Activated CD4-positive, CD25-positive, alpha-beta regulatory T cell treated with anti-CD3 and anti-CD28 coated beads, Interleukin-2, amount 50 U/mL, for 24 hours (primary cell): ENCODE measurements around the gene COL13A1.
A peak's percentile ranks its signal among the peaks of the same experiment; 100 is the strongest.

Experiments used
- ATAC-seq, 2 donors: fragments of 150-1000 bp; cut with Tn5 transposase; one replicate each; pipeline ENCODE4 v1.10.0; 2021; ENCODE audit warnings: mild to moderate bottlenecking in 1 of 2, moderate library complexity in 1 of 2

Gene COL13A1

DNA sequence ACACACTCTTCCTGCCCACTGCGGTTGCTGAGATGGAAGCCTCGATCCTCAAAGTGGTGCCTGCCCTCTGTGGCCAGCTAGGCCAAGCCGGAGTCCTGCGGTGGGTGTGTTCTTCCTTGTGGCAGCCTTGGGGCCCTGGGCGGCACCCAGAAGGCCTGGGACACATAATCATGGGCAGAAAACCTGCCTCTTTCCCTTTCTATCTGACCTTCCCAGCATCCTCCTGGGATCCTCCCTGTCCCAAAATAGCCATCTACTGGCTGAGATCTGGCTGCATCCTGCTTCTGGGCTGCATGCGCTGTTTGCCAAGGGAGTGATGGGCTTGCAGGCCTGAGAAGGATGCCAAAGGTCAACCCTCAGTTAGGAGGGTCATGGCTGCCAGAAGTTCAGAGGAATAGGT lies 23.9 kb downstream of the COL13A1 start:
- no peak for ATAC-seq

DNA sequence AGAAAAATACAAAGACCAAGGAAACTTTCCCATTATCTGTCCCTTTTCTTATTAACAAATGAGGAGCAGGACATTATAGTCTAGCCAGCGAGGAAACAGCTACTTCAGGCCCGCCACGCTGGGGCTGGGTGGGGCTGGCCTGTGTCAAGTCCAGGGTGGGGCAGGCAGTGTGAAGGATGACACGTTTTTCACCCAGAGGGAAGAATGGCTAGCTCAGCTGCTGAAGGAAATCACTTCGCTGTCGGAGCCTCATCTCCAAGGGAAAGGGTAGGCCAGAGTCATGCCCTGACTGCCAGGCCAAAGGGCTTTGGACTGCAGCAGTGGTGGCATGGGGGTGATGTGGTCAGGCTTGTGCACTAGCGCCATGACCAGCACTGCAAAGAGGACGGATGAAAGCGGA lies 24.4 kb downstream of the COL13A1 start:
- no peak for ATAC-seq

DNA sequence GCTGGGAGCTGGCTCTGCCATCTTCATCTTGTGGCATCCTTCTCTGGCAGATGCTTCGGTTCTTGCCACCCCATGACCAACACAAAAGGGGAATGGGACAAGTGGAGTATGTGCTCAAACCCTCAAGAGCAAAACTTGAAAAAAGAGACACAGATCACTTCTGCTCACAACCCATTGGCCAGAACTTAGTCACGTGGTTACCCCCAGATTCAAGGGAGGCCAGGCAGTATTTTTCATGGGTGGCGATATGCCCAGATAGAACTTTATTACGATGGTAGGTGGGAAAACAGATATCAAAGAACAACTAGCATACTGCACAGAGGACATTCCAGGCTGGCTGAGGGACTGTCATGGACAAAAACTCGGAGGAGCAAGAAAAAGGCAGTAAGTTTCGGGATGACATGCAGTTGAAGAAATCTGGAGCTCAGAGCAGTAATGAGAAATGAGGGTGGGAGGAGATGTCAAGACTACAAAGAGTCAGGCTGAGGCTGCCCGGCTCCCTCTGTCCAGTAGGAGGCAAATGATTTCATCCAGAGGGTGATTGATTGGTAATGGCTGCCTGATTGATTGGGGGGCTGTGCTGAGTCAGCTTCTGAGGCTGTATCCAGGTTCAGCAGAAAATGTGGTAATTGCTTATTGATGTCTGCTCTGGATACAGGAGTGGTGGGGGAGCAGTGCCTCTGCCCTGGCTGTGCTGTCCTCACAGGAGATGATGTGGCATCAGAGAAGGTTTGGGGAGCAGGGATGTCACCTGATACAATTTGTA lies 25.3 kb downstream of the COL13A1 start:
- ATAC-seq = no peak

GRCh38 chr10:69828144-69828870 lies 26.6 kb downstream of the COL13A1 start:
- ATAC-seq = no peak

- ATAC-seq = no peak
Measured at GRCh38 chr10:69829775-69830174, 28.1 kb downstream of the COL13A1 start.

- ATAC-seq = no peak
Measured at GRCh38 chr10:69831231-69831855, 29.6 kb downstream of the COL13A1 start.

GRCh38 chr10:69835233-69835632 lies 33.5 kb downstream of the COL13A1 start:
- ATAC-seq = no peak

GRCh38 chr10:69835875-69836730 lies 34.4 kb downstream of the COL13A1 start:
- no peak for ATAC-seq

DNA sequence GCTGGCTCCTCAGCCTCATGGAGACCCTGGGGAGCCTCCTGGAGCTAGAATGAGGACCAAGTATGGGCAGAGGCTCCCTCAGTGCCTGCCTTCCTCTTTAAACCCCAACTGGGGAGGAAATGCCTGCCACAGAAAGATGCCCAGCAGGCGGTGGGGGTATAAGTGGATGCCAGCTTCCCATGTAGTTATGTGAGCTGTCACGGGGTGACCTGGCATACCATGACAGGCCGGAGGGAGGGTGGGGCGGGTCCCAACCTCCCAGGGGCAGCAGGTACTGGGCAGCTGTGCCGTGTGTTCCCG lies 35.0 kb downstream of the COL13A1 start:
- ATAC-seq = no peak

DNA sequence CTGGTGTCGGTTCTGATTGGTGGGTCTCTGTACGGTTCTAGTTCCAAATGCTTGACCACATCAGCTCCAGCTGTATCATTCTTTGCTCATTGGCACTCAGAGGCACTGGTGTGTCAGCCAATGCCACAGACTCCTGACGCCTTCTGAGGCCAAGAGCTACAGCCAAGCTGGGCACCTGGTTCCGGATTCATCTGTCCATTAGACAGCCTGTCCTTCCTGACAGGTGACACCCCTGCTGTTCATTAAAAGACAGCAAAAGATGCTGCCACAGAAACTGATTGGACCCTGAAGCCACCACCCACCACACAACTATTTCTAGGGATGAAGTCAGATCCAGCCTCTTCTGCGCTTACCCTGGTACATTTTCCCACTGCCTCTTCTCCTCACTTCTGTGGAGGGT lies 35.6 kb downstream of the COL13A1 start:
- no peak for ATAC-seq

GRCh38 chr10:69838418-69838817 lies 36.7 kb downstream of the COL13A1 start:
- no peak for ATAC-seq

- ATAC-seq = no peak
Measured at GRCh38 chr10:69838853-69839252, 37.1 kb downstream of the COL13A1 start.

- ATAC-seq = no peak
Measured at GRCh38 chr10:69839696-69840345, 38.1 kb downstream of the COL13A1 start.

DNA sequence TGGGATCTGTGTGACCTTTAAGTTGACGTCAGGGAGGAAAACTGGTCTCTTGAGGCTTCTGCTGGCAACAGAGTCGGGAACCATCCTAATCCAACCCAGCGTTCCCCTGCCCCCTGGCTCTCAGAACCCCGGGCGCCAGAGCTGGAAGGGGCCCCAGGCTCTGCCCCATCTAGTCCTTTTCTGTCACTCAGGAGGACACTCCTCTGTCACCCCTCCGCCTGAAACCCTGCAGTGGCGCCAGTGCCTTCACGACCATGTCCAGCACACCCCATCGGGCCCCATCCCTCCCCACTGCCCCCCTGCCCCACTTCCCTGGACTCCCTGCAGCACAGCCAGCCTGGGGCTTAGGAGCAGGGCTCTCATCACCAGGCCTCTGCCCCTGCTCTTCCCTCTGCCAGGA lies 39.1 kb downstream of the COL13A1 start:
- no peak for ATAC-seq

DNA sequence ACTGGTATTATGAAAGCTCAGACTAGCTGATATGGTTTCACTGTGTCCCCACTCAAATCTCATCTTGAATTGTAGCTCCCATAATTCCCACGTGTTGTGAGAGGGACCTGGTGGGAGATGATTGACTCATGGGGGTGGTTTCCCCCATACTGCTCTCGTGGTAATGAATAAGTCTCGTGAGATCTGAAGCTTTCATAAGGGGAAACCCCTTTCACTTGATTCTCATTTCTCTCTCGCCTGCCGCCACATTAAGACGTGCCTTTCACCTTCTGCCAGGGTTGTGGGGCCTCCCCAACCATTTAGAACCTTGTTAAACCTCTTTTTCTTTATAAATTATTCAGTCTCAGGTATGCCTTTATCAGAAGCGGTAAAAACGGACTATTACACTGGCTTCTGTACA lies 40.3 kb downstream of the COL13A1 start:
- peak in 1 of 2 donors; percentile 44 for ATAC-seq

GRCh38 chr10:69842882-69843281 lies 41.2 kb downstream of the COL13A1 start:
- no peak for ATAC-seq

DNA sequence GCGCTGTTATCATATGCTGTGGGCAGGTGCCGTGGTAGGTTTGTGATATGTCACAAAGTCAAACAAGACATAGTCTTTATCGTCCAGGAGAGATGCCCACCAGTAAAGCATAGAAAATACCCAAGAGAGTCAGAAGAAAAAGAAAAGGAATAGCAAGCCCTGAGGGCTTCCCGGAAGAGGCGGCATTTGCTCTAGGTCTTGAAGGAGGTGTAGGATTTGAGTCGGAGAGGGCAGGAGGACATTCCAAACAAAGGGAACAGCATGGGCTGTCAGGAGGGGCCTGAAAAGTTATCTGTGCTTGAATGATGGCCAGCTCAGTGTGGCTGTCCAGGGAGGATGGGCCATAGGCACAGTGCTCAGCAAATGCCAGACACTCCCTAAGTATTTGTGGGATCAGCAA lies 42.2 kb downstream of the COL13A1 start:
- ATAC-seq = no peak

DNA sequence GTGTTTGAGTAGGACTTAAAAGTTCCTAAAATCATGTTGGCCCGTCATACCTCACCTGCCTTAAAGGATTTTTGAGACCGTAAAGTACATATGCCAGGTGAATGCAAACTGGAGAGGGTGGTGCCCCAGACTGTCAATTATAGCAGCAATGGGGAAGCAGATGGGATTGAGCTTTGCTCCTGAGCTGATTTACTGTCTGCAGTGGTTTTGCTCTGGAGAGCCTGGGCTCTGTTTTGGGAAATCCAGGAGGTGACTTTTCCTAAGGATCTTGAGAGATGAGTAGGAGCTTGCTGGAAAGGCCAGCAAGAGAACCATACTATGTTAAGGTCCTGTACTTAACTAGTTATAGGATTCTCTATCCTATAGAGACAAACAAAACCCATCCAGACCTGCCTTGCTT lies 43.0 kb downstream of the COL13A1 start:
- ATAC-seq = no peak

DNA sequence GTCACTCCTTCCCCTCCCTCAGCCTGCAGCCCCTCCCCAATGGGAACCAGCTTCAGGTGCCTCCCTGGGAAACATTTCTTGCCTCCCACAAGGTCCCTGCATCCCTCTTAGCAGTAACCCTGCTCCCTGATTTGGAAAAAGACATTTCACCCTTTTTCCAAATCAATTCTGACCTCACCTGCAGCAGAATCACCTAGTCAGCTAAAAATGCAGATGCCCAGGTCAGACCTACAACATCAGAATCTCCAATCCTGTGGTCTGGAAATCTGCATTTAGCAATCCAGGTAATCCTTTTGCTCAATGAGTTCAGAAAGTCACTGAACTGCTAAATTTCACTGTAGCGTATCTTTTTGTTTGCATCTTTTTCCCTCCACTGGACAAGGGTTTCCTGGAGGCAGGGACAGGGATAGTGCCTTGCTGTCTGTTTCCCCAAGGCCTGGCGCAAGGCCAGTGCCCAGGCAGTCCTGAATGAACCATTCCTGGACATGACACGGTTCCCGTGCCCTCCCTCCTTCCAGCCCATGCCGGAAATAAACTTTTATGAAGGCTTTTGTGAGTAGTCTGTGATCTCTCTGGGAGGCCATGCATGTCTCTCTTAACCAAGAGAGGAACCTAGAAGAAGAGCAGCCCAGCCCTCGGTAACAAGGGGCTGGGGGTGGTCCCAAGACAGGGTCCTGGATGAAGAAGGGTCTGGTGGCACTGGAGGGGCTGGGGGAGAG lies 44.0 kb downstream of the COL13A1 start:
- no peak for ATAC-seq

DNA sequence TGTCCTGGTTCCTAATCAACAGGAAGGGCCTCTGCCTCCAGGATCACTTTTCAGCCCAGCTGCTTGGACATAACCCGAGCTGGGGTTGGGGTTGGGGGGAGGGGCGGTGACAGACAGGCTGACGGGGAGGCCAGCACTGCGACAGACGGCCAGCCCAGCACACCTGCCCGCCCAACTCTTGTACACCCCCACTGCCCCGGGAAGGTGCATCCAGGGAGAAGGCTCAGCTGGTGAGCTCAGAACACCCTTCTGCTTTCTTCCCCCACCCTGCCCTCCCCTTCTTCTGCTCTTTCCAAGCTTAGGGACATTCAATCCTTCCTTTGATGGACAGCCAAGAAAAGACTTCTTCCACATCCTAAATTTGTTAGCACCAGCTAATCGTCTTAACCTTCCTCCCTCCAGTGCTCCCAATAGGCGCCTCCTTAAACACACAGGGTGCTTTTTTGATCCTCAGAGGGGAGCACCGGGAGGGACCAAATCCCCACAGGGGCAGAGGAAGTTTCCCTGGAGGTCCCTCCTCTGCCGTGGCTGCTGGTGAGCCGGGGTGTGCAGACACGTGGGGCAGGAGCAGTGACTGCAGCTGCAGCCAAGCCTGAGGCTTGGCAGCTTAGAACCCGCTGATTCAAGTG lies 44.7 kb downstream of the COL13A1 start:
- ATAC-seq = no peak

DNA sequence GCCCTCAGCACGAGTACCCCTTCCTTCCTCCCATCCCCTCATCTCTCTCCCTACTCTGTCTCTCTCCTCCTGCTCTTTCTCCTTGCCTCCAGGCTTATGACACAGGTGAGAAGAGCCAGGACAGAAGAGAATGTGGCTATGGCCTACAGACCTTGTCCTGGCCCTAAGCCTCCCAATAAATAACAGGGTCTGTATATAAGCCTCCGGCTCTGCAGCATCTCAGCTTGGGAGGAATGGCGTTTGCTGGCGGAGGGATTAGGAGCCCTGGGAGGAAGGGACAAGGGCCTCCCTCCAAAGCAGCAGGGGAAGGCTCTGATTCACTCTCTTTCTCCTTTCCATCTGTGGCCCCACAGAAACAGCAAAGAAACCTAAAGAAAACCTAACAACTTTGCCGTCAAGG lies 45.8 kb downstream of the COL13A1 start:
- ATAC-seq = no peak
